ENCODE measurements around the gene MPPED2.
A peak's percentile ranks its signal among the peaks of the same experiment; 100 is the strongest.

MPPED2 gene

DNA sequence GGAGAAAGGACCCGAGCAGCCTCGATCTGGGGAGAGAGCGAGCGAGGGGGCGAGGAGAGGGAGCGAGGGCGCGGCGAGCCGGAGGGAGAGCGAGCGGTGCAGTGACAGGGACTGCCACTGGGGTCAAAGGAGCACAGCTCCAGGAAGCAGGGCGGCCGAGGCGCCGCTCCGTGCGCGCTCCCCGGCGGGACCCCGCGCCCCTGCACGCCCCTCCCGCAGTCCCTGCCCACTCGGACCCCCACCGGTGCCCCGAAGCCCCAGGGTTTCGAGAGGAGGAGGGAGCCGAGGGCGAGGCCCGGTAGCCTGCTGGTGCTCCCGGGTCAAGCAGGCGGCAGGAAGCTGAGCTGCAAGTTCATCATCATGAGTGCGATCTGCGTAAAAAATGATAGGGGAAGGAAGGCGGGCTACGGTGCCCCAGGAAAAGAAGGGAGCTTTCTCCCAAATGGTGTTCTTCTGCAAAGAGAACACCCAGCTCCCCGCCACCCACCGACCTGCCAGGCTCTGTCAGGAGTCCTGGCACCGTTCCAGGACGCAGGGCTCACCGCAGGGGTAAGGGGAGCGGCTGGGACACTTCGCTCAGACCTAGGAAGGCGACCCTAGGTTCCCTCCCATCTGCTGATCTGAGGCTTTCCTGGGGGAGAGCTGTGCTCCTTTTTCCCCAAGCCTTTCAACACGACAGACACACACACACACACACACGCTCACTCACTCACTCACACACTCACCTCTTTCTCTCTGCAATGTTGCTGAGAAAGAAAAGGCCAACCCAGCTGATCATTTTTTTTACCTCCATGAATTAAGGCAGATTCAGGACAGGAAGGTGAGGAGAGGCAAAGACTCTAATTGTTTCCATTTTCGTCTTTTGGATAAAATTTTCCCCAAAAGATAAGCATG is at the start of gene MPPED2:
TSS of gene MPPED2 (minus strand) at position 103 of the 894 bp plus-strand sequence. CDS start 5,980 bp downstream, outside the sequence.
- DNase-seq (ENCODE audit: low read depth in 2 of 2) = peak in 1 of 2 donors; percentile 14

GRCh38 chr11:30635401-30635989 is 49.3 kb upstream of the MPPED2 start:
- no peak for DNase-seq (ENCODE audit: low read depth in 2 of 2)

GRCh38 chr11:30631148-30631547 is 45.0 kb upstream of the MPPED2 start:
- no peak for DNase-seq (ENCODE audit: low read depth in 2 of 2)

DNA sequence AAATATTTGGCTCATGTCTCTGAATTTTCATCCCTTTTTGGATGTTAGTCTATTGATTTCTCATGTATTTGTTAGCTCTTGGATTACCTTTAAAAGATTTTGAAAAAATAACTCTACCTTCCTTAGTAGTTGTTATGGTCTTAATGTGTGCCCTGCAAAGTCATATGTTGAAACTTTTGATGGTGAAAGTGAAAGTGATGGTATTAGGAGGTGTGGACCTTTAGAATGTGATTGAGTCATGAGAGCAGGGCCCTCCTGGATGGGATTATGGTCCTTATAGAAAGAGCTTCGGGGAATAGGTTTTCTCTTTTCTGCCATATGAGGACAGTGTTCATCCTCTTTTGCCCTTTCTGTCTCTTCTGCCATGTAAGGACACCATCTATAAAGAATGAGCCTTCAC is 33.6 kb upstream of the MPPED2 start:
- no peak for DNase-seq (ENCODE audit: low read depth in 2 of 2)

DNA sequence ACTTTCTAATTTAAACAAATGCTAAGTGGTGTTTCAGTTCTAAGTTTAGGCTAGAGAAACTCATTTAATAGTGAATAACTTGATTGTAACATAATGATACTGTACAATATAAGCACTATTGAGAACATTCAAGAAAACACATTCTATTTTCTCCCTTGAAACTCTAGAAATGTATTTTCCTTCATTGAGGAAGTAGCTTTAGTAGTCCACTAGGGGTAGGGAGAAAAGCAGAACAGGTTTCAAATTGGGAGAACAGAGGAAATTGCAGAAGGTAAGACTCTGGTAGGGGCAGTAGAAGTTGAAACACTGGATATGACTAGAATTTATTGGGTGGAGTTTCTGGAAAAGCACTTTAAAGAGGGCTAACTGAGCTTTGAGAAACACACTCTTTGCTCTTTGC is 31.6 kb upstream of the MPPED2 start:
- DNase-seq (ENCODE audit: low read depth in 2 of 2) = no peak

- DNase-seq (ENCODE audit: low read depth in 2 of 2) = no peak
Observed at GRCh38 chr11:30610628-30611027, 24.5 kb upstream of the MPPED2 start.

DNA sequence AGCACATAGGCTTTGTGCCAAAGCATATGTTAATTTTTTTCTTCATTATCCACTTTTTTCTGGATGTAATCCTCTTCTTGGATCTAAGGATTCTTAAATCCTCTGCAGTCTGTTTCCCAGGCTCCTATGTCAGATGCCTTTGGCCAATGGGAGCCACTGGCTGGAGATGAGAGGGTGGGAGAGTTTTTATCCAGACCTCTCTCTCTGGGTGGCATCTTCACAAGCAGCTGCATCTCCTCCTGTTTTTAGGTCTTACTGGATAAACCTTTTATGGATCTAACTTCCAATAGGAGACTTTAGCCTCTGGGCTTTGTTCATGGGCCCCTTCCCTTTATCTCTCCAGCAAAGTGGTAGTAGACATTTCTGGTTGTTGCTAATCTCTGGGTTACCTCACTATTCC is 22.4 kb upstream of the MPPED2 start:
- no peak for DNase-seq (ENCODE audit: low read depth in 2 of 2)

DNA sequence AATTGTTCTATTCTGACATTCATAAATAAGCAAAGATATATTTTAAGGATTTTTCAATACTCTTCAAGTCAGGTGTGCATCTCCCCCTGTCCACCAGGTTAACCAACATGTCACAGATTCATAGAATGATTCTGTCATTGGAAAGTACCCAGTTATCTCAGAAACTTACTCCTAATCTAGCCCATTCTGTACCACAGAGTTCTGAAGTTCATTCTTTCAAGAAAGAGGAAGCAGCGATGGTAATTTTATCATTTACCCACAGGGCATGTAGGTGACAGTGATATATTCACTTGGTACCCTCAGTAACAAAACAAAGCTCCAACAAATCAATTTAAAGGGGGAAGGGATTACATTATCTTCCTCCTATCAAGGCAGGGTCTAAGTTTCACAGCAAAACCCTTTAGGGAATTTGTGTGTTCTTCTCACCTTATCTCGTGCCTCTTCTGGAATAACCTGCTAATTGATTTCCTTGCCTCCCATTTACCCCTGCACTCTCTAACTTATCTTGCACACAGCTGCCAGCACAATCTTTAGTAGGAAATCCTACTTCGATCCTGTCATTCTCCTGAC is 19.0 kb upstream of the MPPED2 start:
- no peak for DNase-seq (ENCODE audit: low read depth in 2 of 2)

GRCh38 chr11:30603357-30603756 is 17.2 kb upstream of the MPPED2 start:
- no peak for DNase-seq (ENCODE audit: low read depth in 2 of 2)

DNA sequence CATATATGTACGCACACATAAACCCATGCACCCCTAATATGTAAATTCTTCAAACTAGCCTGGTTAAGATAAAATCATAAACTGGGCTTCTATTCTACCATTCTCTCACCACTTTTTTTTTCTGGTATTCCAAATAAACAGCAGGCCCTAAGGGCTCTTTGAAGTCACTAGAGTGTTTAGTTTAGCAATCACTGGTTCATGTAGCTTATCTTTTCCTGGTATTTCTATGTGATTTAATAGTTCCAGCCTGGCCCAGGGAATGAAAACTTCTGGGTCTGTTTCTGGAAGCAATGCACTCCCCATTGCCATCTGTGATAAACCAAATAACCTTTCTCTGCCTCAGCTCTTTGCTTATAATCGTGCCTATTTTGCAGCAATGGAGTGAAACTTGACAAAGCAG is 10.7 kb upstream of the MPPED2 start:
- DNase-seq (ENCODE audit: low read depth in 2 of 2) = no peak

DNA sequence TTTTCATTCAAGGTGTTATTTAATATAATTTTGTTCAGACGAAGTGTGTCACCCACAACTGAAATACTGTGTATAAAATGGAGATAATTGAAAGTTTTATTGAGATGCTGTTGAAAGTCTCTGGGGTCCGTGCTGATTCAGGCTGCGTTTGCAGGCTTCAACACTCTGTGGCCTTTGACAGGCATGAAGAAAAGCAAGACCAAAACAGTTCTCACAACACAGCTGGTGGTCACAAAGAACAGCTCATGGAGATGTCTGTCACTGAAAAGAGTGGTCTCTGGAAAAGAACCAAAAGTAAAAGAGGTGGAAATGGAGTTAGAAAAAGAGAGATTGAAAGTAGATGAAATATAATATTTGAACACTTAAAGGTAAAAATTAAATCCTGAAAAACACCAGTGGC is 9.8 kb upstream of the MPPED2 start:
- DNase-seq (ENCODE audit: low read depth in 2 of 2) = no peak

DNA sequence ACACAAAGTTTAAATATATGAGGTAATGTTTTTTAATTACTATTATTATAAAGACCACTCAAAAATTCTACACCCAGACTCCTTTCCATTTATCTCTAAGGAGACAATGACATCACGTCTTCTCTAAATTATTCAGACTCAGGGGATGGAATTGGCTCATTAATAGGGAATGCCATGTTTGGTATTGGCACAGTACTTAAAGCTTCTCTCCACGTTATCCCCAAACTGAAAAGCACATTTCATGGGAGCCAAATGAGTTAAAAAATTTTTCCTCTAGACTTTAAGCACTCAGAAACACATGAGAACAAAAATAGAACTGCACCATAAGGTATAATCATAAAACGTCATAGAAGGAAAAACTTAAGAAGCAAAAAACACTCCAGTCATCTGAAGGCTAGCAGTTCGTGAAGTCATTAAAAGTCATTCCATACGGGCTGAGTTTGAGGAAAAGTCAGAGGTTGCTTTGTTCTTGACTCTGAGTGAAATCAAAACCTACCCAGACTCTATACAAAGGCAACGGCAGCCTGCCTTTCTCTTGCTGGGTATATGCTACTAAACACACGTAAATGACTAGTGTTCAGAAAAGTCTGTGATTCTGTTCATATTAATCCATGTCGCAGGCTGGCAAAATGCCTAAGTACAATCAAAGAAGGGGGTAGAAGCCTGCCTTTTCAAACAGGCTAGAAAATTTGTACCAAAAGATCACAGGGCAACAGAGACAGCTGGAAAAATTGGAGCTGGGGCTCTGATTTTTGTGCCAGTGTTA is 8.7 kb upstream of the MPPED2 start:
- DNase-seq (ENCODE audit: low read depth in 2 of 2) = no peak

GRCh38 chr11:30587269-30587812 is 1.2 kb upstream of the MPPED2 start:
- DNase-seq (ENCODE audit: low read depth in 2 of 2) = no peak

- no peak for DNase-seq (ENCODE audit: low read depth in 2 of 2)
Observed at GRCh38 chr11:30585892-30586250, 282 bp downstream of the MPPED2 start.

DNA sequence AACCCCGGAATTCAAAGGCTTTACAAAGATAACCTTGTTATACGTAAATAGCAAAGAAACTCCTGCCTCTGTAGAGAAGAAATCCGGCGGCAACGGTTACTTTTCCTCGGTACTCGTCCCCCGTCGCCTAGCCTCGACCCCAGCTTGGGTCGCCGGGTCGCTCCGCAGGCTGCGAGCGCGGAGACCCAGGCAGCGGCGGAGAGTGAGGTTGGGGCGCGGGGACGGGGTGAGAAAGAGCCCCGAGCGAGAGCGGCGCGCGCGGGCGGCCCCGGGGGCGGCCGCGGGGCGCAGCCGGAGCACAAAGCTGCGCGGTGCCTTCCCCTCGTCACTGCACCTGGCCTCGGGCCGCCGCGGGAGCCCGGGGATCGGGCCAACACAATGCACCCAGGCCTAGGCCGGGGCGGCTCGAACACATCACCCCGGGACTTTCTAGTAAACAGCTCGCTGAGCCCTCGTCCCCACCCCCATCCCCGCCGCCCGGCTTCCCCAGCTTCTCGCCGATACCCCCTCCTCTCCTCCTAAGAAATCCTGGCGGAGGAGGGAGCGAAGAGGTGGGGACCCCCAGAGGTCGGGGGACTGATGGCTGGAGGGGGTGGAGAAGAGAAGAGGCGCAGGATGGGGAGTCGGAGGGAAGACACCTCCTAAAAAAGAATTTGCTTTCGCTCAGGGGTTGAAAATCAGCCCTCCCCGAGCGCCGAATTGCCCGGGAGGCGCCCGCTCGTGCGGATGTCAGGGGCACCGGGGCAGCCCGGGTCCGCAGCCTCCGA is 845 bp downstream of the MPPED2 start:
- DNase-seq (ENCODE audit: low read depth in 2 of 2) = peak in 1 of 2 donors; percentile 0

GRCh38 chr11:30583476-30584280 is 2.5 kb downstream of the MPPED2 start:
- no peak for DNase-seq (ENCODE audit: low read depth in 2 of 2)

GRCh38 chr11:30582726-30583125 is 3.4 kb downstream of the MPPED2 start:
- no peak for DNase-seq (ENCODE audit: low read depth in 2 of 2)

- no peak for DNase-seq (ENCODE audit: low read depth in 2 of 2)
Observed at GRCh38 chr11:30581675-30582074, 4.5 kb downstream of the MPPED2 start.

DNA sequence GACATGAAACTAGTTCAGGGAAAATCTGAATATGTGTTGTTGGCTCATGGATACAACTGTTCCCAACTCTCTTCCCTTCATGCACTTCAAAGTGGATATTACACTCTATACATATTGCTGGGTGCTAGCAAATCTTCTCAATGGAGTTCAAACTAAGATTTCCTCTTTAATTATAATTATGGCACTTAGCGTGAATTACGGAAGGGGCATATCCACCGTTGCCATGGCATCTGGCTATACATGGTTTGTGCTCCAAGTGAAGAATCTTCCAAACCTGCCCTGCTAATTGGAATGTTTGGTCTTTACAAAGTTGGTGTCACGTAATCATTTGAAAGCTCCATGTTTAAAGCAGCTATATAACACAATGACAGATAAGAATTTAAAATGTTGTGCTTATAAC is 5.6 kb downstream of the MPPED2 start:
- DNase-seq (ENCODE audit: low read depth in 2 of 2) = no peak

DNA sequence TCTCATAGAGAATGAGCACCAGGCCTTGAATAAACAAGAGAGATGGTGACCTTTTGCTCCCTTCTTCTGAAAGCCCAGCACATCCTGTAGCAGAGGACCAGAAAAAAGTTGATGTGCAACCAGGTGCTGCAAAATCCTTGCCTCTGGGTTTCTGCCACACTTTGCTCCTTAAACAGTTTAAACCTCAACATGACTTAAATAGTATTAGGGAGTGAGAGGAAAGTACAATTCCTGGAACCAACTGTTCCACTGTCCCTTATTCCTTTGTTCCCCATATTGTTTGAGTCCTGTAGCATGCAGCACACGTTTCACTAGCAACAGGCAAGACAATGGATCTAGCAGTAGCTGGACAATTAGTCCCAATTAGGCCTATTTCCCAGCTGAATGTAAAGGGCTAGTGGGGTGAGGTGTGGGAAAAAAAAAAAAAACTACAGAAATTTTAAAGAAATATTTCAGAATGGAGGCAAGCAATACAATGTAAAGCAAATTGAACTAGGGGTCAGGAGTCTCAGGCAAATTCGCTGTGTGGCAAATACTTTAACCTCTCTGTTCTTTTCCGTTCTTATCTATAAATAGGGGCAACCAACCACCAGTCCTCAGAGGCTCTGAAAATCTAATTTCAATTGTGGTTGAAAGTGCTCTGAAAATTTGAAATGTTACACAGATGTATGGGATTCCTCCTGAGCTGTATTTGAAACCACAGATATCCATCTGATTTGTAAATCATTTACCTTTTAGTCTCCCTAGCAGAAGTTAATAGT is 6.6 kb downstream of the MPPED2 start:
- no peak for DNase-seq (ENCODE audit: low read depth in 2 of 2)
